SK-N-SH (cell line): ENCODE data around the gene DKK1. TPM values are rescaled to one million over a fixed set of nuclear protein-coding genes. Genes with fewer than 3 reads are reported as not detected.

ENCODE experiments used
- CTCF ChIA-PET: fragments of 300-600, 350-600 bp; formaldehyde crosslinking; extraction: SDS; loops from one replicate; lab custom pipeline; 2021; lab: Yijun Ruan, JAX
- POLR2A ChIA-PET: fragments of 350-600 bp; sonication (Branson Sonifier 250); formaldehyde crosslinking; extraction: SDS; loops from one replicate; lab custom pipeline; 2020; ENCODE audit warnings: antibody characterized with exemption, inconsistent platforms; lab: Yijun Ruan, JAX
- DNase-seq: peaks from one replicate; pipeline ENCODE4 v3.0.0; 2012
- H2AFZ ChIP-seq: fragments of 200-600 bp; sonication (generic); 2 replicates; pipeline ENCODE4 v1.8.1; 2016; ENCODE audit warnings: antibody characterized with exemption, mild to moderate bottlenecking, low read depth
- H3F3A ChIP-seq: fragments of 200-600 bp; sonication (generic); replicated peaks from 2 replicates; pipeline ENCODE3; 2016; ENCODE audit warnings: antibody characterized with exemption, mild to moderate bottlenecking; ENCODE audit not compliant: insufficient read depth
- H3K27ac ChIP-seq, 2 experiments: fragments of 200-500 bp in 1 of 2; fragments of 200-600 bp in 1 of 2; sonication (Bioruptor generic) in 1 of 2; sonication (generic), shearing (Covaris generic) in 1 of 2; 2 replicates each; pipeline versions ENCODE4 v1.5.1 to v1.6.1; 2014 to 2016; ENCODE audit warnings: low read depth in 2 of 2, inconsistent platforms in 1 of 2, low read length in 1 of 2, mild to moderate bottlenecking in 1 of 2, mixed read lengths in 1 of 2
- H3K27me3 ChIP-seq: fragments of 200-600 bp; sonication (generic), shearing (Covaris generic); 2 replicates; pipeline ENCODE4 v1.6.1; 2016; ENCODE audit warnings: mixed run types; ENCODE audit not compliant: insufficient read depth
- H3K36me3 ChIP-seq, 2 experiments: fragments of 200-500 bp in 1 of 2; fragments of 200-600 bp in 1 of 2; sonication (Bioruptor generic) in 1 of 2; sonication (generic) in 1 of 2; replicated peaks in 1 of 2; 2 replicates each; pipeline versions ENCODE3 to v1.5.1; 2014 to 2016; ENCODE audit warnings: low read length in 1 of 2, mild to moderate bottlenecking in 1 of 2; ENCODE audit not compliant: insufficient read depth in 2 of 2, control insufficient read depth in 1 of 2
- H3K4me1 ChIP-seq, 2 experiments: fragments of 200-500 bp in 1 of 2; fragments of 200-600 bp in 1 of 2; sonication (Bioruptor generic) in 1 of 2; sonication (generic), shearing (Covaris generic) in 1 of 2; 2 replicates each; pipeline versions ENCODE4 v1.5.1 to v1.6.1; 2014 to 2016; ENCODE audit warnings: low read depth in 1 of 2, low read length in 1 of 2, mixed run types in 1 of 2; ENCODE audit not compliant: insufficient read depth in 2 of 2, control insufficient read depth in 1 of 2
- H3K4me2 ChIP-seq: fragments of 200-600 bp; sonication (generic), shearing (Covaris generic); 2 replicates; pipeline ENCODE4 v1.6.1; 2017; ENCODE audit warnings: mixed run types
- H3K4me3 ChIP-seq, 2 experiments: fragments of 200-500 bp in 1 of 2; fragments of 200-600 bp in 1 of 2; sonication (Bioruptor generic) in 1 of 2; sonication (generic), shearing (Covaris generic) in 1 of 2; 2 replicates each; pipeline versions ENCODE4 v1.5.1 to v1.8.1; 2014 to 2016; ENCODE audit warnings: low read depth in 2 of 2, inconsistent platforms in 1 of 2, low read length in 1 of 2, mild to moderate bottlenecking in 1 of 2, mixed read lengths in 1 of 2, moderate library complexity in 1 of 2
- H3K79me2 ChIP-seq: fragments of 200-600 bp; sonication (generic); 2 replicates; pipeline ENCODE4 v1.8.1; 2017; ENCODE audit warnings: mild to moderate bottlenecking; ENCODE audit not compliant: insufficient read depth
- H3K9ac ChIP-seq: fragments of 200-600 bp; sonication (generic); 2 replicates; pipeline ENCODE4 v1.6.1; 2017; ENCODE audit warnings: mixed run types
- H3K9me2 ChIP-seq: fragments of 200-600 bp; sonication (generic); 2 replicates; pipeline ENCODE4 v1.6.1; 2017; ENCODE audit warnings: mixed run types
- H3K9me3 ChIP-seq: fragments of 200-600 bp; sonication (generic); 2 replicates; pipeline ENCODE4 v1.6.1; 2017; ENCODE audit warnings: mixed run types, mild to moderate bottlenecking, moderate library complexity
- H4K20me1 ChIP-seq: fragments of 200-600 bp; sonication (generic); 2 replicates; pipeline ENCODE4 v1.6.1; 2017; ENCODE audit warnings: mild to moderate bottlenecking, mixed run types; ENCODE audit not compliant: insufficient read depth
- CHD2 ChIP-seq: fragments of 150-350 bp; IDR thresholded peaks from 2 replicates; pipeline ENCODE4 v1.6.1; 2018; ENCODE audit warnings: low read length; ENCODE audit not compliant: partially characterized antibody
- ELF1 ChIP-seq: IDR thresholded peaks from 2 replicates; pipeline ENCODE4 v1.4.0; 2012
- FOSL2 ChIP-seq: IDR thresholded peaks from 2 replicates; pipeline ENCODE4 v1.4.0; 2012; ENCODE audit warnings: low read depth, mild to moderate bottlenecking, moderate library complexity, borderline replicate concordance
- FOXJ3 ChIP-seq: sonication (generic); formaldehyde crosslinking; IDR thresholded peaks from 2 replicates; pipeline ENCODE4 v1.5.1; 2020; ENCODE audit warnings: mild to moderate bottlenecking, missing genetic modification reagents
- GATA2 ChIP-seq: sonication (generic); formaldehyde crosslinking; IDR thresholded peaks from 2 replicates; pipeline ENCODE4 v1.5.0; 2020; ENCODE audit warnings: mild to moderate bottlenecking, missing genetic modification reagents
- MAX ChIP-seq: IDR thresholded peaks from 2 replicates; pipeline ENCODE4 v1.4.0; 2012; ENCODE audit warnings: low read depth
- MXI1 ChIP-seq: IDR thresholded peaks from 2 replicates; pipeline ENCODE4 v1.6.1; 2012; ENCODE audit warnings: mild to moderate bottlenecking, low read depth, low read length, improper control_type of control experiment
- NFIC ChIP-seq: IDR thresholded peaks from 2 replicates; pipeline ENCODE4 v1.4.0; 2012; ENCODE audit warnings: borderline replicate concordance
- POLR2AphosphoS5 ChIP-seq: IDR thresholded peaks from 2 replicates; pipeline ENCODE4 v1.6.1; 2012; ENCODE audit warnings: low read depth, low read length
- RCOR1 ChIP-seq: fragments of 150-350 bp; IDR thresholded peaks from 2 replicates; pipeline ENCODE4 v1.6.1; 2017; ENCODE audit warnings: antibody characterized with exemption, low read length
- SIN3A ChIP-seq: IDR thresholded peaks from 2 replicates; pipeline ENCODE4 v1.6.1; 2012; ENCODE audit warnings: low read depth, mild to moderate bottlenecking, low read length, moderate library complexity, borderline replicate concordance
- TAF1 ChIP-seq: IDR thresholded peaks from 2 replicates; pipeline ENCODE4 v1.6.1; 2012; ENCODE audit warnings: low read depth, mild to moderate bottlenecking, low read length, moderate library complexity, borderline replicate concordance
- YY1 ChIP-seq: IDR thresholded peaks from 2 replicates; pipeline ENCODE4 v1.4.0; 2012; ENCODE audit warnings: low read depth, mild to moderate bottlenecking
- WGBS: methylation state at CpG from one replicate; pipeline ENCODE4 v1.1.6; 2017; ENCODE audit warnings: low lambda C conversion rate; 5-methylcytosine and 5-hydroxymethylcytosine counted together
- polyA plus RNA-seq, 3 experiments: library from polyadenylated mRNA; depleted of rRNA; stranded (reverse); fragments of >200 nt; gene quantifications; 2 replicates each; pipeline ENCODE4 v1.2.3, GENCODE V29; 2012
- TF ChIP-seq, protein P1 (sequence below): IDR thresholded peaks from 2 replicates; pipeline ENCODE4 v1.4.0; 2012; ENCODE audit warnings: low read depth, borderline replicate concordance

DKK1 gene
- polyA plus RNA-seq, 1 of the 3 experiments (the other 2 are of a cell fraction): 225 TPM

- Histone ChIP-seq H2AFZ (no peak overlapping the region), H3K4me3 (no peak overlapping the region), H3K79me2 (no peaks in the 10 kb centered on the region), H3K27ac (no peak overlapping the region), H3F3A (no peaks in the 10 kb centered on the region), H3K9me3 (no peaks in the 10 kb centered on the region), H3K4me2 (no peak overlapping the region), H3K36me3 (no peaks in the 10 kb centered on the region), H4K20me1 (no peaks in the 10 kb centered on the region), H3K4me1 (no peaks in the 10 kb centered on the region), H3K9ac (no peak overlapping the region), H3K27me3 (no peaks in the 10 kb centered on the region), H3K9me2 (no peaks in the 10 kb centered on the region)
- CTCF ChIA-PET: interaction anchor here (1.4 kb wide), 1 partner anchor 31 kb away, joined by 3 read pairs; no protein-coding TSS in a partner anchor
- 40% methylated on average over 1 of the region's 1 CpG for WGBS
- POLR2A ChIA-PET: no interaction called here
- no peak for DNase-seq
- TF ChIP-seq FOSL2: no peak
- no peak for TF ChIP-seq POLR2AphosphoS5
- no peak for TF ChIP-seq YY1
- TF ChIP-seq FOXJ3: no peak
- TF ChIP-seq NFIC: no peak
- TF ChIP-seq, protein P1, sequence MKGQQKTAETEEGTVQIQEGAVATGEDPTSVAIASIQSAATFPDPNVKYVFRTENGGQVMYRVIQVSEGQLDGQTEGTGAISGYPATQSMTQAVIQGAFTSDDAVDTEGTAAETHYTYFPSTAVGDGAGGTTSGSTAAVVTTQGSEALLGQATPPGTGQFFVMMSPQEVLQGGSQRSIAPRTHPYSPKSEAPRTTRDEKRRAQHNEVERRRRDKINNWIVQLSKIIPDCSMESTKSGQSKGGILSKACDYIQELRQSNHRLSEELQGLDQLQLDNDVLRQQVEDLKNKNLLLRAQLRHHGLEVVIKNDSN: no peak
- no peak for TF ChIP-seq SIN3A
- no peak for TF ChIP-seq ELF1
- TF ChIP-seq RCOR1: no peak
- TF ChIP-seq MXI1: no peak
- TF ChIP-seq GATA2 (CRISPR knock-in tag): no peak
- no peak for TF ChIP-seq TAF1
- no peak for TF ChIP-seq MAX
These were observed 37.1 kb upstream of the DKK1 start for GRCh38 chr10:52276986-52277385.

DNA sequence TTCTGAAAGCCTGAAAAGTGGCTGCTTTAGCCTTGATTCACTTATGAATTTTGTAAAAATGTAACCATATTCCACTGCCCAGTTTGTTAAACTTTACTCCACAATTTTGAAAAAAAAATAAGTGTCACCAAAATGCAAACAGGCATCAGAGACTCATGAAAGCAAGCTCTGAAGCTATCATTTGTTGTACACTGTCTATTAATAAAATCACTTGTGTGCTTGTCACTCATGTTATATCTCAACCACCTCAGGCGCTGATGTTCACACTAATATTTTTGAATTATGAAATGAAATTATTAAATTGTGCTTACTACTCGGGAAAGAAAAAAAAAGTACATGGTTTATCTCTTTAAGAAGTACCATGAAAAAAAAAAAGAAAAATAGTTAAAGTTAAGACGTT is 34.5 kb upstream of the DKK1 start:
- WGBS: 60% methylated on average over 3 of the region's 3 CpGs
- H3K9me3 ChIP-seq: no peaks in the 10 kb centered on the region
- H3K9me2 ChIP-seq: no peaks in the 10 kb centered on the region
- no peaks in the 10 kb centered on the region for H3K79me2 ChIP-seq
- H3F3A ChIP-seq: no peaks in the 10 kb centered on the region
- no peak overlapping the region for H3K4me2 ChIP-seq
- TF ChIP-seq CHD2: no peak
- TF ChIP-seq POLR2AphosphoS5: no peak
- no peak for TF ChIP-seq NFIC
- CTCF ChIA-PET: no interaction called here
- no peaks in the 10 kb centered on the region for H3K4me1 ChIP-seq
- H3K9ac ChIP-seq: no peak overlapping the region
- no peak for DNase-seq
- no peak overlapping the region for H3K4me3 ChIP-seq
- POLR2A ChIA-PET: no interaction called here
- no peak overlapping the region for H2AFZ ChIP-seq
- no peak overlapping the region for H3K27ac ChIP-seq
- no peaks in the 10 kb centered on the region for H4K20me1 ChIP-seq
- H3K36me3 ChIP-seq: no peaks in the 10 kb centered on the region
- no peaks in the 10 kb centered on the region for H3K27me3 ChIP-seq
